HepG2 (cell line): ENCODE data around the gene RPL23. TPM values are rescaled to one million over a fixed set of nuclear protein-coding genes. Genes with fewer than 3 reads are reported as not detected.

ENCODE experiments used
- GATA4 ChIP-seq: sonication (generic); IDR thresholded peaks from 2 replicates; pipeline ENCODE4 v1.6.1; 2016; ENCODE audit warnings: antibody characterized with exemption, low read depth, borderline replicate concordance
- KLF6 ChIP-seq: IDR thresholded peaks from 2 replicates; pipeline ENCODE4 v1.8.0; 2016; ENCODE audit warnings: missing biosample characterization, missing genetic modification reagents
- LRRFIP1 ChIP-seq: sonication (generic); formaldehyde crosslinking; conservative IDR thresholded peaks from 2 replicates; pipeline ENCODE4 v1.4.0; 2020; ENCODE audit warnings: missing genetic modification reagents
- NCOA2 ChIP-seq: sonication (generic); formaldehyde crosslinking; IDR thresholded peaks from 2 replicates; pipeline ENCODE4 v1.8.0; 2022; ENCODE audit warnings: inconsistent platforms
- NR2F2 ChIP-seq: IDR thresholded peaks from 2 replicates; pipeline ENCODE4 v1.6.1; 2012; ENCODE audit warnings: low read depth, inconsistent platforms, borderline replicate concordance
- PHF21A ChIP-seq: sonication (generic); formaldehyde crosslinking; IDR thresholded peaks from 2 replicates; pipeline ENCODE4 v1.5.0; 2020; ENCODE audit warnings: mild to moderate bottlenecking, missing genetic modification reagents
- RBM39 ChIP-seq: fragments of 200-400 bp; formaldehyde crosslinking; IDR thresholded peaks from one replicate; pipeline ENCODE4 v1.6.1; 2018; ENCODE audit warnings: antibody characterized with exemption, mild to moderate bottlenecking, low read depth, low read length; ENCODE audit not compliant: poor library complexity, severe bottlenecking
- RCOR2 ChIP-seq: IDR thresholded peaks from 2 replicates; pipeline ENCODE4 v1.6.1; 2016; ENCODE audit warnings: missing biosample characterization, missing genetic modification reagents
- SOX13 ChIP-seq, 3 experiments: fragments of 450-650 bp in 1 of 3; sonication (generic) in 1 of 3; formaldehyde crosslinking in 1 of 3; IDR thresholded peaks in 2 of 3; conservative IDR thresholded peaks in 1 of 3; 2 replicates each; pipeline versions ENCODE4 v1.5.0 to v1.6.1; 2016 to 2020; ENCODE audit warnings: antibody characterized with exemption in 1 of 3, mild to moderate bottlenecking in 1 of 3, missing compliant biosample characterization in 1 of 3, missing genetic modification reagents in 1 of 3, moderate library complexity in 1 of 3
- TCF12 ChIP-seq, 2 experiments: fragments of 450-650 bp in 1 of 2; sonication (generic) in 1 of 2; formaldehyde crosslinking in 1 of 2; IDR thresholded peaks; 2 replicates each; pipeline versions ENCODE4 v1.6.1 to v1.8.0; 2017 to 2022; ENCODE audit warnings: antibody characterized with exemption in 1 of 2, mild to moderate bottlenecking in 1 of 2, missing genetic modification reagents in 1 of 2, moderate library complexity in 1 of 2
- TRIM24 ChIP-seq: sonication (generic); formaldehyde crosslinking; IDR thresholded peaks from 2 replicates; pipeline ENCODE4 v1.8.0; 2022; ENCODE audit warnings: mild to moderate bottlenecking, missing genetic modification reagents
- ZFP36L1 ChIP-seq: sonication (generic); formaldehyde crosslinking; IDR thresholded peaks from 2 replicates; pipeline ENCODE4 v1.8.0; 2022; ENCODE audit warnings: mild to moderate bottlenecking, missing genetic modification reagents, moderate library complexity
- ZNF124 ChIP-seq: sonication (generic); formaldehyde crosslinking; IDR thresholded peaks from 2 replicates; pipeline ENCODE4 v1.4.0; 2020; ENCODE audit warnings: missing genetic modification reagents
- ZNF329 ChIP-seq: sonication (generic); formaldehyde crosslinking; IDR thresholded peaks from 2 replicates; pipeline ENCODE4 v1.9.0; 2021; ENCODE audit warnings: low read depth, mild to moderate bottlenecking, missing genetic modification reagents
- ZNF550 ChIP-seq: sonication (generic); formaldehyde crosslinking; IDR thresholded peaks from 2 replicates; pipeline ENCODE4 v1.4.0; 2020; ENCODE audit warnings: mild to moderate bottlenecking, missing genetic modification reagents, borderline replicate concordance
- ZNF605 ChIP-seq: sonication (generic); formaldehyde crosslinking; IDR thresholded peaks from 2 replicates; pipeline ENCODE4 v1.8.0; 2022; ENCODE audit warnings: mild to moderate bottlenecking, missing genetic modification reagents
- ZNF644 ChIP-seq: IDR thresholded peaks from 2 replicates; pipeline ENCODE4 v1.6.1; 2016; ENCODE audit warnings: low read depth
- ZNF776 ChIP-seq: sonication (generic); formaldehyde crosslinking; IDR thresholded peaks from 2 replicates; pipeline ENCODE4 v1.4.0; 2020; ENCODE audit warnings: mild to moderate bottlenecking, missing genetic modification reagents
- ZSCAN31 ChIP-seq: sonication (generic); formaldehyde crosslinking; IDR thresholded peaks from 2 replicates; pipeline ENCODE4 v1.5.0; 2020; ENCODE audit warnings: low read depth, mild to moderate bottlenecking, missing genetic modification reagents
- polyA plus RNA-seq, 8 experiments: library from polyadenylated mRNA; depleted of rRNA in 3 of 8; stranded (reverse) in 7 of 8; unstranded in 1 of 8; fragments of >200 nt; fragmentation: Illumina TruSeq in 4 of 8; extraction: Trizol in 4 of 8; gene quantifications; 2 replicates each; pipeline versions ENCODE4 v1.2.1 to v1.2.3, GENCODE V29; 2011 to 2016; ENCODE audit warnings: low read depth in 4 of 8, missing spikeins in 1 of 8, mixed read lengths in 1 of 8; ENCODE audit not compliant: insufficient read depth in 1 of 8
- total RNA-seq, 5 experiments: library from RNA; depleted of rRNA; stranded (reverse); fragments of >200 nt; fragmentation: Illumina TruSeq; extraction: Trizol; gene quantifications; 2 replicates each; pipeline ENCODE4 v1.2.3, GENCODE V29; 2016; ENCODE audit warnings: low read depth in 1 of 5

The RPL23 gene
- total and polyA plus RNA-seq, 2 of the 13 experiments (the other 11 are each of a cell fraction or from before 2014, with no cell fraction given) = 2,790 to 4,860 TPM

- TF ChIP-seq SOX13 (IDR thresholded peaks at IDR 0.05) (no peak; the same call in 1 of the 2 replicates), SOX13 (CRISPR knock-in tag; conservative IDR thresholded peaks at IDR 0.05 in 1 of 2, IDR thresholded peaks at IDR 0.05 in 1 of 2) (peak in 1 of 2 experiments; percentile 69; a peak in 2 of 4 replicates), RCOR2 (no peak), ZNF124 (peak; percentile 93), ZNF776 (CRISPR knock-in tag) (peak; percentile 95), ZNF329 (CRISPR knock-in tag) (peak; percentile 86), PHF21A (peak; percentile 77), ZNF605 (CRISPR knock-in tag) (peak; percentile 95), TCF12 (IDR thresholded peaks at IDR 0.05) (no peak), TCF12 (CRISPR knock-in tag; IDR thresholded peaks at IDR 0.05) (peak; percentile 90), ZFP36L1 (CRISPR knock-in tag) (peak; percentile 17; the same call in 1 of the 2 replicates), NR2F2 (no peak), KLF6 (CRISPR knock-in tag) (peak; percentile 96), LRRFIP1 (no peak; the same call in 1 of the 2 replicates), NCOA2 (CRISPR knock-in tag) (peak; percentile 67; the same call in 1 of the 2 replicates), ZNF550 (no peak), RBM39 (peak; percentile 88), ZSCAN31 (CRISPR knock-in tag) (no peak; the same call in none of the 2 replicates), TRIM24 (CRISPR knock-in tag) (no peak), GATA4 (peak; percentile 59; the same call in 1 of the 2 replicates), ZNF644 (no peak)
Observed at GRCh38 chr17:38824899-38825761, 28.4 kb downstream of the RPL23 start, which contains the start of gene CWC25 (continued).
